Thyroid gland (tissue), 4 donors: ENCODE measurements around the gene STPG1. TPM values are rescaled to one million over a fixed set of nuclear protein-coding genes. Genes with fewer than 3 reads are reported as not detected.

Experiments used
- DNase-seq, 2 donors: peaks; one replicate each; pipeline ENCODE4 v3.0.0-alpha.2; 2019
- H3K27ac ChIP-seq, 3 donors: fragments of 200-600 bp; sonication (generic); 1 replicate in 2 of 3; 2 replicates in 1 of 3; pipeline ENCODE4 v1.5.1; 2016 to 2019; ENCODE audit warnings: mild to moderate bottlenecking in 1 of 3, moderate library complexity in 1 of 3
- H3K27me3 ChIP-seq: fragments of 200-600 bp; sonication (generic); one replicate; pipeline ENCODE4 v1.5.1; 2019
- H3K36me3 ChIP-seq, 2 donors: fragments of 200-600 bp; sonication (generic); one replicate each; pipeline ENCODE4 v1.5.1; 2016 to 2019
- H3K4me1 ChIP-seq, 2 donors: fragments of 200-600 bp; sonication (generic); one replicate each; pipeline ENCODE4 v1.5.1; 2017 to 2019
- H3K4me3 ChIP-seq, 3 donors: fragments of 200-600 bp; sonication (generic); replicated peaks in 1 of 3; 1 replicate in 2 of 3; 2 replicates in 1 of 3; pipeline ENCODE4 v1.5.1; 2016; ENCODE audit warnings: mild to moderate bottlenecking in 1 of 3
- H3K9me3 ChIP-seq: fragments of 200-600 bp; sonication (generic); one replicate; pipeline ENCODE4 v1.5.1; 2017
- CTCF ChIP-seq, 6 experiments: fragments of 200-600 bp in 3 of 6; fragments of 450-650 bp in 3 of 6; sonication (generic) in 3 of 6; IDR thresholded peaks; one replicate each; pipeline ENCODE4 v1.5.1; 2016 to 2019; ENCODE audit warnings: antibody characterized with exemption in 6 of 6, mild to moderate bottlenecking in 2 of 6, inconsistent platforms in 1 of 6, moderate library complexity in 1 of 6
- POLR2A ChIP-seq, 2 donors: fragments of 450-650 bp; IDR thresholded peaks; one replicate each; pipeline ENCODE4 v1.6.1; 2017; ENCODE audit warnings: antibody characterized with exemption in 2 of 2, mild to moderate bottlenecking in 2 of 2, moderate library complexity in 1 of 2
- WGBS, 2 donors: methylation state at CpG; one replicate each; pipeline ENCODE4 v1.1.5; 2017; 5-methylcytosine and 5-hydroxymethylcytosine counted together
- intact Hi-C: fragments of 100-400 bp; cut with DNase I; formaldehyde crosslinking; loops from one replicate; pipeline ENCODE4 v1.15.1; 2023
- total RNA-seq, 4 donors: library from RNA; depleted of rRNA; stranded (reverse); fragments of >200 nt; gene quantifications; one replicate each; pipeline ENCODE4 v1.2.3, GENCODE V29; 2016

Gene STPG1
- total RNA-seq, 4 donors from 2014 or later: 5.2 to 8.9 (median 7.0) TPM

- Histone ChIP-seq H3K4me1 (peaks cover 23 to 38% of the 10 kb centered on the region in 2 donors), H3K36me3 (no peaks in the 10 kb centered on the region), H3K27me3 (peaks cover 3% of the 10 kb centered on the region), H3K27ac (no peak within 1 kb of the TSS), H3K9me3 (no peaks in the 10 kb centered on the region), H3K4me3 (no peak within 1 kb of the TSS)
- intact Hi-C loops: no loop called here
- peak; percentile 28 to 29 for DNase-seq
- 3 to 5% methylated on average over 21 of the region's 21 CpGs for WGBS, 2 donors
- no peak for TF ChIP-seq CTCF (IDR thresholded peaks at IDR 0.05)
- TF ChIP-seq POLR2A (IDR thresholded peaks at IDR 0.05): no peak
Observed at GRCh38 chr1:24319312-24319863, 94.2 kb downstream of the STPG1 start, which contains the start of gene GRHL3. GRHL3 (plus strand) TSS chr1:24319357; CDS start chr1:24319552, 195 bp downstream.

- H3K27ac ChIP-seq: no peak overlapping the region
- H3K36me3 ChIP-seq: no peaks in the 10 kb centered on the region
- H3K4me3 ChIP-seq: no peak overlapping the region
- H3K27me3 ChIP-seq: peaks cover 3% of the 10 kb centered on the region
- H3K9me3 ChIP-seq: no peaks in the 10 kb centered on the region
- H3K4me1 ChIP-seq: peaks cover 23 to 38% of the 10 kb centered on the region in 2 donors
- WGBS, 2 donors: 44 to 45% methylated on average over 5 of the region's 5 CpGs
- DNase-seq: no peak
- intact Hi-C loops: no loop called here
- TF ChIP-seq POLR2A (IDR thresholded peaks at IDR 0.05) (no peak), CTCF (IDR thresholded peaks at IDR 0.05) (no peak)
Observed at GRCh38 chr1:24318615-24319311, 94.8 kb downstream of the STPG1 start.

- TF ChIP-seq CTCF (IDR thresholded peaks at IDR 0.05): no peak
- TF ChIP-seq POLR2A (IDR thresholded peaks at IDR 0.05): no peak
- Histone ChIP-seq H3K36me3 (no peaks in the 10 kb centered on the region), H3K9me3 (no peaks in the 10 kb centered on the region), H3K27ac (no peak overlapping the region), H3K27me3 (peaks cover 3% of the 10 kb centered on the region), H3K4me3 (no peak overlapping the region), H3K4me1 (peaks cover 23 to 38% of the 10 kb centered on the region in 2 donors)
- DNase-seq: no peak
- intact Hi-C loops: no loop called here
- 56 to 61% methylated on average over 2 of the region's 2 CpGs for WGBS, 2 donors
Observed at GRCh38 chr1:24317956-24318614, 95.5 kb downstream of the STPG1 start.

GRCh38 chr1:24317081-24317480, 96.5 kb downstream of the STPG1 start:
- Histone ChIP-seq H3K4me3 (no peak overlapping the region), H3K36me3 (no peaks in the 10 kb centered on the region), H3K27me3 (peaks cover 3% of the 10 kb centered on the region), H3K9me3 (no peaks in the 10 kb centered on the region), H3K27ac (no peak overlapping the region), H3K4me1 (peaks cover 16 to 29% of the 10 kb centered on the region in 2 donors)
- WGBS, 2 donors: 89 to 92% methylated on average over 4 to 6 of the region's 6 CpGs
- intact Hi-C loops: no loop called here
- no peak for DNase-seq
- TF ChIP-seq CTCF (IDR thresholded peaks at IDR 0.05) (no peak), POLR2A (IDR thresholded peaks at IDR 0.05) (no peak)

GRCh38 chr1:24316645-24317044, 96.9 kb downstream of the STPG1 start:
- no peak for DNase-seq
- H3K27me3 ChIP-seq: peaks cover 3% of the 10 kb centered on the region
- no peaks in the 10 kb centered on the region for H3K9me3 ChIP-seq
- intact Hi-C loops: no loop called here
- H3K36me3 ChIP-seq: no peaks in the 10 kb centered on the region
- TF ChIP-seq CTCF (IDR thresholded peaks at IDR 0.05) (no peak), POLR2A (IDR thresholded peaks at IDR 0.05) (no peak)
- H3K27ac ChIP-seq: no peak overlapping the region
- H3K4me1 ChIP-seq: peaks cover 12 to 25% of the 10 kb centered on the region in 2 donors
- 60 to 78% methylated on average over 3 of the region's 3 CpGs for WGBS, 2 donors
- H3K4me3 ChIP-seq: no peak overlapping the region
